ENCODE data around the gene DHRSX. TPM values are rescaled to one million over a fixed set of nuclear protein-coding genes. Genes with fewer than 3 reads are reported as not detected.
"Not testable (repeated sequence)": the region's sequence is repeated elsewhere in the genome, so short reads cannot be mapped to it uniquely, and the experiment has no call there.

The DHRSX gene
- total RNA-seq, 2 experiments from 2014 or later = 13.8 to 17.7 TPM

DNA sequence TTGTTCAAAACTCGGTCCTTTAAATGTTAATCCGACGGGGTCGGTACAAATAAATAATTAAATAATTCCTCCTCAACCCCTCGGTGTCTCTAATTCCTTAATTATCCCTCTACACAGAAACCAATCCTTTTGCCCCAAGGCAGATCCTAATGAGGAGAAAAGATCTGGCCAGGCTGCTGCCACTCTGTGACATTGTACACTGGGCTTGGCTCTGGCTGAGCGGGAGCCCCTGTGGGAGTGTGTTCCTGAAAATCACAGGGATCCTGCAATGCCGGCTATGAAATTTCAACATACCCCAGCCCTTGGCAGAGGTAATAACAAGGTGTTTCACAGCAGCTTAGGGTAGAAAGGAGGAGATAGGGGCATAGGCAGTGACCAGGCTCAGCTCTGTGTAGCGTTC lies 96.0 kb downstream of the DHRSX start:
- POLR2A ChIA-PET = no interaction called here
- DNase-seq (no peak), ATAC-seq (no peak)
- CTCF ChIA-PET = no interaction called here
- Mint-ChIP-seq H3K4me1 (no peaks in the 10 kb centered on the region), H3K27me3 (no peaks in the 10 kb centered on the region), H3K9me3 (ENCODE audit: low read depth) (peaks cover 7% of the 10 kb centered on the region), H3K4me3 (no peak overlapping the region), H3K27ac (no peak overlapping the region), H3K36me3 (ENCODE audit: low read depth) (peaks cover 40% of the 10 kb centered on the region)
- intact Hi-C loops (cut with DNase I, micrococcal nuclease) = no loop called here

DNA sequence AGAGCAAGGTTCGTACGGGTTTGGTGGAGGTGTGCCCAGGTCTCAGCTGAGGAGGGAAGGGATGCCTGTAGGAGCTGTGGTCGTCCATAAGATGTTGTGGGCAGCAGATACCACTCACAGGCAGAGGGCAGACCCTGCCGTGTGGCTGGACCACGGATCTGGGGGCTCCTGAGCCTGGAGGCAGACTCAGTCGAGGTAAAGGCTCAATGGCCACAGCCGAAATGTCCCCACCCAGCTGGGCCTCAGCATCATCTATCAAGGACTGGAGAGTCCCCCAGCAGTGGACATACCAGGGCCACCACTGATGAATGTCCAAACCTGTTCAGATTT lies 98.5 kb downstream of the DHRSX start:
- POLR2A ChIA-PET = no interaction called here
- DNase-seq = no peak
- no peak for ATAC-seq
- Mint-ChIP-seq H3K9me3 (ENCODE audit: low read depth) (peaks cover 6% of the 10 kb centered on the region), H3K27me3 (no peaks in the 10 kb centered on the region), H3K4me1 (no peaks in the 10 kb centered on the region), H3K27ac (no peak overlapping the region), H3K4me3 (no peak overlapping the region), H3K36me3 (ENCODE audit: low read depth) (peaks cover 24% of the 10 kb centered on the region)
- intact Hi-C loops (cut with DNase I, micrococcal nuclease) = no loop called here
- CTCF ChIA-PET = no interaction called here

DNA sequence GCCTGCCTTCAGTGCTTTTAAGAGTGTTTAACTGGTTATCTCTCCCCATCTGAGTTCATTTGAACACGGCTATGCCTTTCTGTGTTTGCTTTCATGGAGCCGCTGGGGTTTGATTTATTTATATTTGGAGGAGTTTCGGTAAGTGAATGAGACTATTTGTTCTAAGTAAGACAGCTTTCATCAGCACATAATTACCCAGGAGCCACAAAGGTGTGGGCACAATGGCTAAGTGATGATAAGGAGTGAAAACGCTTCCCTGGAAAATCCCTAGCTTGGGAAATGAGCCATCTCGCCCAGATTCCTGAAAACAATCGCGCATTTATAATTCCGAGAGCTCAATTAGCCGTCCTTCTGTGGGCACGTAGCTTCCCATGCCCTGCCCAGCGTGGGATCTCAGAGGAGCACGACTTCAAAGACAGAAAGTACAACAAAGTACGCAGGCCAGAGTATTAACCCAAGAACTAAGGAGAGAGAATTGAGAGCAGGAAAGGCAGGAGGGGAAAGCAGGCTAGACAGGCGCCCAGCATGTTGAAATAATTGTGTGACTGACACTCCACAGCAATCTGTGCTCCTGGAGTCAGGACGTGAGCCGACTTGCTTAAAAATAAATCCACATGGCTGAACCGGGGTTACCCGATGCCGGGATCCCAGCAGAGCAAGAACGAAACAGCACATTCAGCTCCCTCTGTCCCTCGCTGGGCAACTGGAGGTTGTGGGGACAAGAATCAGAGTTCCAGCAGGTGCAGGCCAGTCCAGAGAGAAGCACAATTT lies 99.0 kb downstream of the DHRSX start:
- intact Hi-C loops (cut with DNase I, micrococcal nuclease) = no loop called here
- peaks cover 19% of the 10 kb centered on the region for H3K36me3 Mint-ChIP-seq (ENCODE audit: low read depth)
- ChIA-PET CTCF (no interaction called here), POLR2A (no interaction called here)
- H3K9me3 Mint-ChIP-seq (ENCODE audit: low read depth) = peaks cover 2% of the 10 kb centered on the region
- H3K27ac Mint-ChIP-seq = no peak overlapping the region
- DNase-seq (no peak), ATAC-seq (no peak)
- H3K4me3 Mint-ChIP-seq = no peak overlapping the region
- H3K4me1 Mint-ChIP-seq = no peaks in the 10 kb centered on the region
- no peaks in the 10 kb centered on the region for H3K27me3 Mint-ChIP-seq

DNA sequence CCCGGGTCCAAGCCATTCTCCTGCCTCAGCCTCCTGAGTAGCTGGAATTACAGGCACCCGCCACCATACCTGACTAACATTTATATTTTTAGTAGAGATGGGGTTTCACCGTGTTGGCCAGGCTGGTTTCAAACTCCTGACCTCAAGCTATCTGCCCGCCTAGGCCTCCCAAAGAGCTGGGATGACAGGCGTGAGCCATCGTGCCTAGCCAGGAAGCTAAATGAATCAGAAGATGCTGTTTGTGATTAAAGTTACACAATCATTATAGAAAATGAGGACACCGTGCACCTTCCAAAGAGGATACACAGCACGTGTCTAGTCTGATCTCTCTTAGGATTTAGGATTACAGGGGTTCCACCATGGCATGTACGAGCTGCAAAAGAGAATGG lies 99.6 kb downstream of the DHRSX start:
- H3K9me3 Mint-ChIP-seq (ENCODE audit: low read depth) = no peaks in the 10 kb centered on the region
- no peak overlapping the region for H3K4me3 Mint-ChIP-seq
- no peaks in the 10 kb centered on the region for H3K27me3 Mint-ChIP-seq
- H3K4me1 Mint-ChIP-seq = no peaks in the 10 kb centered on the region
- ATAC-seq (no peak), DNase-seq (no peak)
- POLR2A ChIA-PET = no interaction called here
- CTCF ChIA-PET = no interaction called here
- H3K36me3 Mint-ChIP-seq (ENCODE audit: low read depth) = peaks cover 15% of the 10 kb centered on the region
- no peak overlapping the region for H3K27ac Mint-ChIP-seq
- intact Hi-C loops (cut with DNase I, micrococcal nuclease) = no loop called here

DNA sequence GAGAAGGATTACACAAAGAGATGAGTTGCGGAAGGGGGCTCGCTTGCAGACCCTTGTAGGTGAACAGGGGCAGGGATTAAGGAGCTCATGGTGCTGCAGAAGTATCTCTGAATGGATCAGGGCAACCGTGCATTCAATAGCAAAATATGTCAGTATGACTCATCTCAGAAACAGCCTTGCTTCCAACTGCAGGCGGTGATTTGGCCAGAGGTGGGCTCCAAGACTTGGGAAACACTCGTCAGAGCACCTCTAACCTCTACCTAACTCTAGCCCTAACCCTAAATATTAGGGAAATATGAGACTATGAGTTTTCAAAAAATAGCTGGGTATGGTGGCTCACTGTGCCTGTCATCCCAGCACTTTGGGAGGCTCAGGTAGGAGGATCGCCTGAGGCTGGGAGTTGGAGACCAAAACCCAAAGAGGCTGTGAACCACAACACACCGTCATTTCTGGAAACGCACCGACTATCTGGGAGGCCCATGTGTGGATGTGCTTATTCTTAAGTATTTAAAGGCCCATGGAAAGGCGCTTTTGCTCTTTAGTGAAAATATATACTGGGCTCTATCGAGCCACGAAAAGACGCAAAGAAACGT lies 102.6 kb downstream of the DHRSX start:
- Mint-ChIP-seq H3K27me3 (no peaks in the 10 kb centered on the region), H3K36me3 (ENCODE audit: low read depth) (peaks cover 26% of the 10 kb centered on the region), H3K4me1 (no peaks in the 10 kb centered on the region), H3K4me3 (no peak overlapping the region), H3K27ac (no peak overlapping the region), H3K9me3 (ENCODE audit: low read depth) (no peaks in the 10 kb centered on the region)
- ChIA-PET CTCF (no interaction called here), POLR2A (no interaction called here)
- intact Hi-C loops (cut with DNase I, micrococcal nuclease) = no loop called here
- ATAC-seq (no peak), DNase-seq (no peak)

DNA sequence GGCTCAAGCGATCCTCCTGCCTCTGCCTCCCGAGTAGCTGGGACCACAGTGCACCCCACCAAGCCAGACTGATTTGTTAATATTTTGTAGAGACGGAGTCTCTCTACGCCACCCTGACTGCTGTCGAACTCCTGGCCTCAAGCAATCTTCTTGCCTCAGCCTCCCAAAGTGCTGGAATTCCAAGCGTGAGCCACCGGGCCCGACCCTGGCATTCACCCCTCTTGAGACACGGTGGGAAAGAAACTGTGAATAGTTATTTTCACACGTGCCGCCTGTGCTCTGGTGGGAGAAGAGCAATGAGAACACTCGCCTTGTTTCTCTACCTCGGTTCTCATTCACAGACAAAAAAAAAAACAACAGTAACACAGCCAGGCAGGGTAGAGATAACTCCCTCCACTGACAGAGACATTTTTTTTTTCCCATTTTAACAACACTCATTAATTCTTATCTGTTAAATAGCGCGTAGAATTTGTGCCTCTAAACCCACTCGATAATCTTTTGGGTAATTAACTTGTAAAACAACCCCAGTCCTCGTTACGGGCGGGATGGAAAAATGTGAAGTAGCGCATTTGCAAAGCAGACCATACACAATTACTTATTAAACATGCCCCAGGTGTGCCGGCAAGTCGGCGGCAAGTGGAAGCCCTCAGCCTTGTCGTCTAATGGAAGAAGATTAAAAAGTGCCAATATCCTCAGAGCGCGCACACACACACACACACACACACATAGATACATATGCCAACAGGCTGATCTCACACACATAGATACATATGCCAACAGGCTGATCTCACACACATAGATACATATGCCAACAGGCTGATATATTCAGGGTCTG lies 103.3 kb downstream of the DHRSX start:
- no peak overlapping the region for H3K27ac Mint-ChIP-seq

DNA sequence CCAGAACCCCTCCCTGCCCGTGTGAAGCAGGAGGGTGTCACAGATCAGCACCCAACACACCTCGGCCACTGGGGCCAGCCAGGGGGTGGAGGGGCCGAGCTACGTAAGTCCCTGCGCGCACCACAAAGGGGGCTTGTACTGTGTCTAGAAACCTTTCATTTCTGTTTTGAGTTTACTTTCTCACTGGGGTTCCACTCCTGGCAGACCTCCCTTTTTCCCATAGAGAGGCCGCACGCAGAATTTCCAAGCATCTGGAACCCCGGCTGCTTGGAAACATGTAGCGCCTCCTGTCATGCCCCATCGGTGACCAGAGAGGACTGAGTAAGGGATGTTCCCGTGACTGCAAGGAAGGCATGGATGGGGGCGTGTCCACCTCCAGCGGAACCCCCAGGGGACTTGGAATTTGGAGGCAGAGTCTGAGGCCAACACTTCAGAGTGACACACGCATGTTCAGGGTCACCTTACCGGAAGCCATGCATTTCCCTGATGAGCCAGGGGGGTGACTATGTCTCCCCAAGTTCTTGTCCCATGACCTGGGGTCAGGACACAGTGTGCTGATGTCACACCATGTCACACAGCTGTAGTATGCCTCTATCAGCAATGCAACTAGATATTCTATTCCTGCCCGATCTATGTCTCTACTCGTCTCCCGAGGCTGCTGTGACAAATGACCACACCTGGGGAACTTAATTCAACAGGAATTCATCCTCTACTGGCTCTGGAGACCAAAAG lies 105.3 kb downstream of the DHRSX start:
- POLR2A ChIA-PET = no interaction called here
- DNase-seq (no peak), ATAC-seq (no peak)
- H3K36me3 Mint-ChIP-seq (ENCODE audit: low read depth) = peaks cover 36% of the 10 kb centered on the region
- no peak overlapping the region for H3K4me3 Mint-ChIP-seq
- CTCF ChIA-PET = no interaction called here
- no peaks in the 10 kb centered on the region for H3K27me3 Mint-ChIP-seq
- peaks cover 9% of the 10 kb centered on the region for H3K9me3 Mint-ChIP-seq (ENCODE audit: low read depth)
- H3K4me1 Mint-ChIP-seq = no peaks in the 10 kb centered on the region
- intact Hi-C loops (cut with DNase I, micrococcal nuclease) = no loop called here
- no peak overlapping the region for H3K27ac Mint-ChIP-seq

More for the DNA sequence above, 103.3 kb downstream of the DHRSX start:
- POLR2A ChIA-PET = no interaction called here
- Mint-ChIP-seq H3K4me3 (no peak overlapping the region), H3K4me1 (no peaks in the 10 kb centered on the region), H3K9me3 (ENCODE audit: low read depth) (no peaks in the 10 kb centered on the region), H3K36me3 (ENCODE audit: low read depth) (peaks cover 24% of the 10 kb centered on the region), H3K27me3 (no peaks in the 10 kb centered on the region)
- intact Hi-C loops (cut with DNase I, micrococcal nuclease) = no loop called here
- CTCF ChIA-PET = no interaction called here
- DNase-seq (no peak), ATAC-seq (no peak)

DNA sequence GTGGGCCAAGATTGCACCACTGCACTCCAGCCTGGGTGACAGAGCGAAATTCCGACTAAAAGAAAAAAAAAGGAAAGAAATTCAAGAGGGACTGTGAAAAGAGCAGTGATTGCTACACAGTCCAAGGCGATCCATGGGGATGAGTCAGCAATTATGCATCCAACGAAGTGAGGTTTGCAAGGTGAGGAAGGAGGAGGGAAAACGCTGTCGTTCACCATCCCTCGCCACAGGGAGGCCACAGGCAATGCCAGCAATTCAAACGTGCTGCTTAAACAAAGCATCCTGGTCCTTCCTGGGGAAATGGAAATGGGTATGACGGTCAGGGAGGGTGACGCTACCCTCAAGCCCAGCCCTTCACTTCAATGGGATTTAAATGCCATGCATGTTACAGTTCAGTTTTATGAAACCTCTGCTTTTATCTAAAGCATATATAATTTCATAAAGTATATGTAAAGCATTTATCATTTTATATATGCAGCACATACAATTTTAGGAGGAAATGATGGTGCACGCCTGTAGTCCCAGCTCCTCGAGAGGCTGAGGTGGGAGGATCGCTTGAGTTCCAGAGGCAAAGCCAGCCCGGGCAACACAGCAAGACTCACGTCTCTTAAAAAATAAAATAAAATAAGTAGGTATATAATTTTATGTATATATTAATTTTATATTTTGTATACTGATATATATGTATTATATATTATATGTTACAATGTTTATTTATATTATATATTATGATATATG lies 108.7 kb downstream of the DHRSX start:
- ATAC-seq = no peak
- H3K36me3 Mint-ChIP-seq (ENCODE audit: low read depth) = peaks cover 45% of the 10 kb centered on the region
- H3K9me3 Mint-ChIP-seq (ENCODE audit: low read depth) = peaks cover 9% of the 10 kb centered on the region
- H3K27me3 Mint-ChIP-seq = no peaks in the 10 kb centered on the region
- POLR2A ChIA-PET = no interaction called here
- intact Hi-C loops (cut with DNase I, micrococcal nuclease) = no loop called here
- H3K4me1 Mint-ChIP-seq = no peaks in the 10 kb centered on the region
- CTCF ChIA-PET = no interaction called here
- H3K27ac Mint-ChIP-seq = no peak overlapping the region
- DNase-seq = no peak
- no peak overlapping the region for H3K4me3 Mint-ChIP-seq

DNA sequence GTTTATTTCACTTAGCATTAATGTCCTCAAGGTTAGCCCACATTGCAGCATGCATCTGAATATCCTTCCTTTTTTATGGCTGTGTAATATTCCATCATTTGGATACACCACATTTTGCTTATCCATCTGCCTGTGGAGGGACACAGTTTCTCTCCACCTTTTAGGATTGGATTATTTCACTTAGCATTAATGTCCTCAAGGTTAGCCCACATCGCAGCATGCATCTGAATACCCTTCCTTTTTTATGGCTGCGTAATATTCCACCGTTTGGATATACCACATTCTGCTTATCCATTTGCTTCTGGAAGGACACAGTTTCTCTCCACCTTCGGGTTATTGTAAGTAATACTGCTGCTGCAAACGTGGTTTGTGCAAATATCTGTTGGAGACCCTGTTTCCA lies 110.0 kb downstream of the DHRSX start:
- peaks cover 9% of the 10 kb centered on the region for H3K9me3 Mint-ChIP-seq (ENCODE audit: low read depth)
- H3K36me3 Mint-ChIP-seq (ENCODE audit: low read depth) = peaks cover 45% of the 10 kb centered on the region
- no peak overlapping the region for H3K27ac Mint-ChIP-seq
- ChIA-PET POLR2A (no interaction called here), CTCF (no interaction called here)
- DNase-seq (no peak), ATAC-seq (no peak)
- intact Hi-C loops (cut with DNase I, micrococcal nuclease) = no loop called here
- no peaks in the 10 kb centered on the region for H3K27me3 Mint-ChIP-seq
- H3K4me3 Mint-ChIP-seq = no peak overlapping the region
- no peaks in the 10 kb centered on the region for H3K4me1 Mint-ChIP-seq

DNA sequence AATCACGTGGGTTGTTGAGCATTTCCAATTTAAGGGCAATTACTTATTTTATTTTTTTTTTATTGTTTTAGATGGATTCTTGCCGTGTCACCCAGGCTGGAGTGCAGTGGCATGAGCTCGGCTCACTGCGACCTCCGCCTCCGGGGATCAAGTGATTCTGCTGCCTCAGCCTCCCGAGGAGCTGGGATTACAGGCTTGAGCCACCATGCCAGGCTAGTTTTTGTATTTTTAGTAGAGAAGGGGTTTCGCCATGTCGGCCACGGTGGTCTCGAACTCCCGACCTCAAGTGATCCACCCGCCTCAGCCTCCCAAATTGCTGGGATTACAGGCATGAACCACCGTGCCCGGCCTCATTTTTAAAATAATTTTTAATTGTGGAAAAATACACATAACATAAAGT lies 111.0 kb downstream of the DHRSX start:
- POLR2A ChIA-PET; intact Hi-C loops (cut with DNase I, micrococcal nuclease); H3K27ac Mint-ChIP-seq; CTCF ChIA-PET; H3K4me1 Mint-ChIP-seq; H3K4me3 Mint-ChIP-seq; DNase-seq; ATAC-seq; H3K9me3 Mint-ChIP-seq (ENCODE audit: low read depth); H3K27me3 Mint-ChIP-seq: not testable (repeated sequence)
- peaks cover 42% of the 10 kb centered on the region for H3K36me3 Mint-ChIP-seq (ENCODE audit: low read depth)

DNA sequence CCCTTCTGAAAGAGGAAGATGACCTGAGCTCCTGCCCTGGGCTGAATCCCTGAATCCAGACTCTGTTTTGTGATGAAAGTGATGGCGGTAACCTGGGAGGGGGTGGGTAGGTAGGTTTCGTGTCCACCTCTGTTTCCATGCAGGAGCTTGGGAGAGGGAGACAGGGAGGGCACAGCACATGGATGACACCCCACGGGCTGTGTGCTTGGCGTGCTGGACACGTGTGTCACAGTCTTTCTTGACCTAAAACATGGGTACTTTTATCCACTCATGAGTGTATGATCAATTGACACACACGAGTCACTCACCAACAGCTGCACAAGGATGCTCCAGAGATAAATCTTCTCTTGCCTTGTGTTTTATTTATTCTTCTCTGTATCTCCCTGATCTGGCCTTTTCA lies 111.5 kb downstream of the DHRSX start:
- no peak for DNase-seq
- CTCF ChIA-PET = no interaction called here
- POLR2A ChIA-PET = no interaction called here
- no peak for ATAC-seq
- Mint-ChIP-seq H3K9me3 (ENCODE audit: low read depth) (peaks cover 9% of the 10 kb centered on the region), H3K36me3 (ENCODE audit: low read depth) (peaks cover 38% of the 10 kb centered on the region), H3K27ac (no peak overlapping the region), H3K4me1 (no peaks in the 10 kb centered on the region), H3K4me3 (no peak overlapping the region), H3K27me3 (no peaks in the 10 kb centered on the region)
- intact Hi-C loops (cut with DNase I, micrococcal nuclease) = no loop called here
